ENCODE data around the gene PTPN6. TPM values are rescaled to one million over a fixed set of nuclear protein-coding genes. Genes with fewer than 3 reads are reported as not detected.

Gene PTPN6
- 25.7 and 28.4 TPM in 2 replicates for total RNA-seq (2021; fragmentation: NEBNext Ultra II Directional; extraction: Animal tissue kit (Norgen Biotek cat#: 25700))
- 16.3 and 22.6 TPM in 2 replicates for polyA plus RNA-seq (2011; rRNA removed)
- 21.3 TPM for polyA plus RNA-seq (2011; cell fraction: cytosol; rRNA removed)
- polyA plus RNA-seq (2011; cell fraction: nucleus; rRNA removed): 32.9 TPM
- polyA plus RNA-seq (2012, experiment 1 of 2): 34.9 to 37.3 TPM (median 36.6 TPM) in 4 replicates
- polyA plus RNA-seq (2012, experiment 2 of 2): 28.9 TPM
- 23.2 TPM for polyA plus RNA-seq (2013, experiment 1 of 2)
- 25.8 TPM for polyA plus RNA-seq (2013, experiment 2 of 2)
- 12.4 and 24.5 TPM in 2 replicates for polyA minus RNA-seq (2011; rRNA and poly(A)+ RNA removed)
- polyA minus RNA-seq (2011; cell fraction: cytosol; rRNA and poly(A)+ RNA removed): 17.8 TPM
- 9.1 TPM for polyA minus RNA-seq (2011; cell fraction: nucleus; rRNA and poly(A)+ RNA removed)
- long read RNA-seq, experiment 1, partial matches to known transcripts: 4 of 9 reads
- long read RNA-seq, experiment 1, other reads (novel, unspliced or antisense): 5 of 9 reads
- long read RNA-seq, experiment 2, partial matches to known transcripts: 1 of 11 reads
- long read RNA-seq, experiment 2, other reads (novel, unspliced or antisense): 7 of 11 reads

DNA sequence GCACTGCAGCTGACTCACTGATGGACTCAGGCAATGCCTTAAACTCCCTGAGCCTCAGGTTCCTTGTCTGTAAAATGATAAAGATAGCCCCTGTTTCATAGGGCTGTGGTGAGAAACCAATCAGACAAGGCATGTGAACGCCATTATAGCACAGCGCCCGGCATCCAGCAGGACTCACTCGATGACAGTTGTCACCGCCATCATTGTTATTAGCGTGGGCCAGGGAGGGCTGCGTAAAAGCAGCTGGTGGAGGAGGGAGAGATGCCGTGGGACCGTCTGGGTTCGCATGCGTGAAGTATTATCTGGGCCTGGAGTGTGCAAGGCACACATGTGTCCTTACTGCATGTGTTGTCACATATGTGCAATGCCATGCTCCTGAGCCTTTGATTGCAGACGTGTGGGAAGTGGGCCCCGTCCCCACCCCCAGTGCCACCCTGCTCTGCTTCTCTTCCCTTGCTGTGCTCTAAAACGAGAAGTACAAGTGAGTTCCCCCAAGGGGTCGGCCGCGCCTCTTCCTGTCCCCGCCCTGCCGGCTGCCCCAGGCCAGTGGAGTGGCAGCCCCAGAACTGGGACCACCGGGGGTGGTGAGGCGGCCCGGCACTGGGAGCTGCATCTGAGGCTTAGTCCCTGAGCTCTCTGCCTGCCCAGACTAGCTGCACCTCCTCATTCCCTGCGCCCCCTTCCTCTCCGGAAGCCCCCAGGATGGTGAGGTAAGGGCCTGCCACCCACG, at the start of gene PTPN6:
Gene PTPN6, plus strand, starts transcription at position 546 of the 730 bp plus-strand sequence. Its CDS starts 157 bp downstream, at position 703.
- WGBS, 2 experiments (ENCODE audit: extremely low coverage in 1 of 2, insufficient coverage in 1 of 2, insufficient read length in 1 of 2, insufficient replicate concordance in 2 of 2, low coverage in 1 of 2, low lambda C conversion rate in 2 of 2, missing lambda C conversion rate in 1 of 2): 85% methylated on average over 25 of the region's 25 CpGs; no CpG with 5 or more reads in 1 of the 2 experiments
- H2BK15ac ChIP-seq (ENCODE audit: low read length): peak within 1 kb of the TSS; percentile 46; the same call in 1 of the 2 replicates
- no peak for DNase-seq (ENCODE audit: low read depth in 1 of 2, low spot score in 2 of 2)
- H3K23me2 ChIP-seq (ENCODE audit: low read depth, low read length): peaks cover 6% of the 10 kb centered on the region
- peak within 1 kb of the TSS; percentile 52 for H2BK5ac ChIP-seq (ENCODE audit: low read depth, low read length)
- TF ChIP-seq SIRT6 (IDR thresholded peaks at IDR 0.05; ENCODE audit: low read length): no peak
- TF ChIP-seq BCL11A (IDR thresholded peaks at IDR 0.05; ENCODE audit: low read depth in 2 of 2, low read length in 2 of 2): no peak
- TF ChIP-seq SP4 (IDR thresholded peaks at IDR 0.05; ENCODE audit: low read length): no peak
- TF ChIP-seq POLR2AphosphoS5 (IDR thresholded peaks at IDR 0.05; ENCODE audit: low read depth, low read length): no peak
- TF ChIP-seq SP1 (IDR thresholded peaks at IDR 0.05; ENCODE audit: low read depth, low read length): no peak
- TF ChIP-seq SAP30 (IDR thresholded peaks at IDR 0.05; ENCODE audit: insufficient read depth, insufficient replicate concordance, low read length): no peak
- no peak for TF ChIP-seq BACH1 (IDR thresholded peaks at IDR 0.05; ENCODE audit: low read length)
- TF ChIP-seq NRF1 (IDR thresholded peaks at IDR 0.05; ENCODE audit: low read depth, low read length): no peak
- H3K9me3 ChIP-seq (ENCODE audit: insufficient read depth in 2 of 2, low read depth in 1 of 2, low read length in 1 of 2): no peaks in the 10 kb centered on the region
- H3K4me1 ChIP-seq (replicated peaks in 1 of 4; ENCODE audit: control insufficient read depth in 3 of 4, insufficient read depth in 4 of 4, low read length in 3 of 4): peaks cover 0 to 21% (median 11%) of the 10 kb centered on the region in 4 experiments; a peak in 6 of 7 replicates
- no peaks in the 10 kb centered on the region for H3K36me3 ChIP-seq (ENCODE audit: control insufficient read depth in 2 of 4, insufficient read depth in 4 of 4, low read length in 3 of 4)
- H3K4ac ChIP-seq (replicated peaks; ENCODE audit: insufficient read length, low read depth, low read length): peak within 1 kb of the TSS; percentile 48
- H4K91ac ChIP-seq (replicated peaks; ENCODE audit: insufficient read length, low read length): no peak within 1 kb of the TSS
- H2AFZ ChIP-seq (ENCODE audit: low read length): no peak within 1 kb of the TSS
- no peak within 1 kb of the TSS for H3K4me2 ChIP-seq (ENCODE audit: insufficient read depth in 1 of 2, low read depth in 2 of 2, low read length in 2 of 2)
- no peak within 1 kb of the TSS for H2BK20ac ChIP-seq (ENCODE audit: low read length)
- ChIA-PET POLR2A (ENCODE audit: partially characterized antibody) (interaction anchor here (2.2 to 44.0 kb wide), 5 partner anchors 8 to 82 kb away, joined by 8 to 1596 read pairs (median 21); partner anchors contain the start of genes ATN1, C12orf57, EMG1 and ENO2), CTCF (ENCODE audit: partially characterized antibody) (interaction anchor here (0.8 to 8.6 kb wide), 7 partner anchors 10 to 190 kb away, joined by 3 to 277 read pairs (median 3); no protein-coding TSS in a partner anchor)
- no peak within 1 kb of the TSS for H3K4me3 ChIP-seq (ENCODE audit: extremely low read depth in 1 of 4, insufficient read depth in 2 of 4, low read depth in 3 of 4, low read length in 4 of 4)
- 0 out of 2 replicates have a peak within 1 kb of the TSS, but pooled peaks have one; percentile 14 for H4K8ac ChIP-seq (ENCODE audit: extremely low read depth, insufficient read depth, low read length)
- H3K79me2 ChIP-seq (ENCODE audit: control insufficient read depth in 1 of 2, insufficient read depth in 2 of 2, low read length in 2 of 2): no peaks in the 10 kb centered on the region; a peak in 1 of 4 replicates
- no peak within 1 kb of the TSS; the same call in 1 of the 2 replicates for H3K27ac ChIP-seq (ENCODE audit: low read depth, low read length)
- H3K23ac ChIP-seq (ENCODE audit: insufficient read length): no peak within 1 kb of the TSS
- H2AK5ac ChIP-seq (ENCODE audit: low read depth, low read length): peak within 1 kb of the TSS; percentile 60; the same call in 1 of the 2 replicates
- H3K9ac ChIP-seq (replicated peaks in 1 of 4; ENCODE audit: extremely low read depth in 1 of 4, low read depth in 3 of 4, low read length in 3 of 4): no peak within 1 kb of the TSS
- no peak within 1 kb of the TSS for H2BK120ac ChIP-seq (replicated peaks; ENCODE audit: low read depth, low read length)
- H3K56ac ChIP-seq (replicated peaks; ENCODE audit: insufficient read length, low read depth, low read length): no peak within 1 kb of the TSS
- no peak for FAIRE-seq
- no peak within 1 kb of the TSS for H4K5ac ChIP-seq (ENCODE audit: insufficient read length, low read depth, low read length)
- H3K14ac ChIP-seq (ENCODE audit: insufficient read length): no peak within 1 kb of the TSS
- H2BK12ac ChIP-seq (ENCODE audit: low read depth, low read length): 0 out of 2 replicates have a peak within 1 kb of the TSS, but pooled peaks have one; percentile 17
- peaks cover 5% of the 10 kb centered on the region for H3K79me1 ChIP-seq (ENCODE audit: low read depth, low read length)
- no peaks in the 10 kb centered on the region for H4K20me1 ChIP-seq (replicated peaks in 1 of 2; ENCODE audit: control insufficient read depth in 1 of 2, insufficient read depth in 2 of 2, low read length in 2 of 2)
- H3K27me3 ChIP-seq (replicated peaks in 1 of 4; ENCODE audit: control insufficient read depth in 3 of 4, extremely low read depth in 1 of 4, insufficient read depth in 3 of 4, low read length in 3 of 4): no peaks in the 10 kb centered on the region
- H3K18ac ChIP-seq (ENCODE audit: extremely low read depth, low read length): no peak within 1 kb of the TSS; the same call in 1 of the 2 replicates
